Upper lobe of left lung (tissue), 4 donors: ENCODE measurements around the gene TERT.

Experiments
- POLR2AphosphoS5 ChIP-seq, 2 donors: sonication (generic); formaldehyde crosslinking; IDR thresholded peaks; one replicate each; pipeline ENCODE4 v1.5.1; 2017; ENCODE audit warnings: antibody characterized with exemption in 2 of 2
- TF ChIP-seq, protein P1 (sequence below), 6 experiments: fragments of 450-650 bp in 4 of 6; fragments of 200-600 bp in 2 of 6; sonication (generic) in 2 of 6; IDR thresholded peaks; one replicate each; pipeline ENCODE4 v1.5.1; 2016 to 2019; ENCODE audit warnings: antibody characterized with exemption in 6 of 6

DNA sequence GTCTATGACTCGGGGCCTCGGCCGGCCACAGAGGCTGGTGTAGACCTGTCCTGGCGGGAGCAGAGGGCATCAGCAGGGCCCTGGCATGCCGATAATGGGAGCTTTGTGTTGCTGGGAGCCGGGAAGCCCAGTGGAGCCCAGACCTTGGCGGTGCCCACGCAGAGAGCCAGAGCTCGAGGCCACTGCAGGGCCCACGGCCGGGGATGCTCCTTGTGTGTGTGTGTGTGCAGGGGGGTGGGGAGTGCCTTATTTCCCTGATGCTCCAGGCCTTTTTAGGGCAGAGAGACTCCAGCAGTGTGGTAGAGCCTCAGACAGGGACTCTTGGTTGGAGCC is 75.1 kb downstream of the TERT start:
- TF ChIP-seq, protein P1, sequence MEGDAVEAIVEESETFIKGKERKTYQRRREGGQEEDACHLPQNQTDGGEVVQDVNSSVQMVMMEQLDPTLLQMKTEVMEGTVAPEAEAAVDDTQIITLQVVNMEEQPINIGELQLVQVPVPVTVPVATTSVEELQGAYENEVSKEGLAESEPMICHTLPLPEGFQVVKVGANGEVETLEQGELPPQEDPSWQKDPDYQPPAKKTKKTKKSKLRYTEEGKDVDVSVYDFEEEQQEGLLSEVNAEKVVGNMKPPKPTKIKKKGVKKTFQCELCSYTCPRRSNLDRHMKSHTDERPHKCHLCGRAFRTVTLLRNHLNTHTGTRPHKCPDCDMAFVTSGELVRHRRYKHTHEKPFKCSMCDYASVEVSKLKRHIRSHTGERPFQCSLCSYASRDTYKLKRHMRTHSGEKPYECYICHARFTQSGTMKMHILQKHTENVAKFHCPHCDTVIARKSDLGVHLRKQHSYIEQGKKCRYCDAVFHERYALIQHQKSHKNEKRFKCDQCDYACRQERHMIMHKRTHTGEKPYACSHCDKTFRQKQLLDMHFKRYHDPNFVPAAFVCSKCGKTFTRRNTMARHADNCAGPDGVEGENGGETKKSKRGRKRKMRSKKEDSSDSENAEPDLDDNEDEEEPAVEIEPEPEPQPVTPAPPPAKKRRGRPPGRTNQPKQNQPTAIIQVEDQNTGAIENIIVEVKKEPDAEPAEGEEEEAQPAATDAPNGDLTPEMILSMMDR (IDR thresholded peaks at IDR 0.05): no peak
- no peak for TF ChIP-seq POLR2AphosphoS5 (IDR thresholded peaks at IDR 0.05)
